PC-3 (cell line): ENCODE measurements around the gene SKIC8.

Source experiments
- CTCF ChIP-seq: fragments of 300-600 bp; sonication (generic); conservative IDR thresholded peaks from 2 replicates; pipeline ENCODE4 v1.5.1; 2017; ENCODE audit warnings: antibody characterized with exemption, low read depth, mild to moderate bottlenecking, low read length
- EZH2 ChIP-seq: fragments of 300-600 bp; sonication (generic); IDR thresholded peaks from one replicate; pipeline ENCODE4 v1.6.1; 2017; ENCODE audit warnings: antibody characterized with exemption, mild to moderate bottlenecking, low read length; ENCODE audit not compliant: unreplicated experiment

DNA sequence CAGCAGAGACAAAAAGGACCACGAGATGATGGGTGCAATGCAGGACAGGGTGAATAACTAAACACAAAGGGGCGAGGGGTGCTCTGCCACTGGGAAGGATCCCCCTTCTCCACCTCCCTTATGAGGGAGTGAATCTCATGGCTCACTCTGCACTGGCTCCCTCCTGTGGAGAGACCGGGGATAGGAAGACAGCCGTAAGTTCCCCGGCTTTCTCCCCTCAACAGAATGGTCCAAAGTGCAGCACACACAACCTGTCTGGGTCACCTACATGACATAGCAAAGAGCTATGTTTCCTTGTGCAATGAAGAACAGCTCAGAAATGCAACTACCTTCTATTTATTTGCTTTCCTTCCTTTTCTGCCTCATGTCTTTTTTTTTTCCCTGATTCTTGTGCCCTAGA is 57.3 kb downstream of the SKIC8 start:
- TF ChIP-seq CTCF (peak; percentile 57), EZH2 (no peak)
